B cell (primary cell): ENCODE results near the gene ERC2. TPM values are rescaled to one million over a fixed set of nuclear protein-coding genes. Genes with fewer than 3 reads are reported as not detected.

Source experiments
- ATAC-seq: fragments of 200-7000 bp; cut with Tn5 transposase; one replicate; pipeline ENCODE4 v1.10.0; 2021; ENCODE audit warnings: low read depth, mild to moderate bottlenecking, moderate number of reproducible peaks, moderate library complexity
- CTCF ChIA-PET: fragments of 350-600 bp; sonication (Branson Sonifier 250); formaldehyde crosslinking; loops from one replicate; lab custom pipeline; 2021; ENCODE audit warnings: antibody characterized with exemption, inconsistent platforms; lab: Charles Lee
- POLR2A ChIA-PET: fragments of 350-600 bp; sonication (Branson Sonifier 250); formaldehyde crosslinking; loops from one replicate; lab custom pipeline; 2021; ENCODE audit warnings: antibody characterized with exemption; lab: Charles Lee
- DNase-seq: peaks from one replicate; pipeline ENCODE4 v3.0.0; 2013
- H2AFZ ChIP-seq: 2 replicates; pipeline ENCODE4 v1.6.1; 2012; ENCODE audit warnings: mild to moderate bottlenecking, low read depth, low read length; ENCODE audit not compliant: insufficient read depth, poor library complexity, severe bottlenecking
- H3K27ac ChIP-seq, 2 donors: 1 replicate in 1 of 2; 2 replicates in 1 of 2; pipeline ENCODE4 v1.5.1; 2012 to 2013; ENCODE audit warnings: low read length in 2 of 2, mild to moderate bottlenecking in 2 of 2, moderate library complexity in 1 of 2
- H3K27me3 ChIP-seq, 4 experiments: fragments of 200-600 bp in 1 of 4; sonication (generic) in 1 of 4; replicated peaks in 1 of 4; 1 replicate in 2 of 4; 2 replicates in 2 of 4; pipeline versions ENCODE4 v1.6.1 to v1.7.0; 2013 to 2016; ENCODE audit warnings: low read length in 3 of 4, mild to moderate bottlenecking in 2 of 4, mixed read lengths in 1 of 4, moderate library complexity in 1 of 4; ENCODE audit not compliant: insufficient read depth in 4 of 4, control insufficient read depth in 3 of 4; ENCODE audit errors: control extremely low read depth in 1 of 4
- H3K36me3 ChIP-seq, 2 experiments: replicated peaks in 1 of 2; 1 replicate in 1 of 2; 2 replicates in 1 of 2; pipeline versions ENCODE4 v1.6.1 to v1.7.1; 2013; ENCODE audit warnings: low read length in 1 of 2; ENCODE audit not compliant: insufficient read depth in 2 of 2, control insufficient read depth in 1 of 2; ENCODE audit errors: control extremely low read depth in 1 of 2, extremely low read depth in 1 of 2
- H3K4me1 ChIP-seq, 2 donors: fragments of 200-600 bp in 1 of 2; sonication (generic) in 1 of 2; 1 replicate in 1 of 2; 2 replicates in 1 of 2; pipeline versions ENCODE4 v1.5.1 to v1.6.1; 2013 to 2017; ENCODE audit warnings: low read length in 2 of 2; ENCODE audit not compliant: control insufficient read depth in 2 of 2, insufficient read depth in 2 of 2
- H3K4me2 ChIP-seq: replicated peaks from 2 replicates; pipeline ENCODE3; 2012; ENCODE audit warnings: mild to moderate bottlenecking, low read depth, low read length; ENCODE audit not compliant: poor library complexity, severe bottlenecking
- H3K4me3 ChIP-seq, 5 experiments: fragments of 200-600 bp in 1 of 5; sonication (generic) in 1 of 5; 1 replicate in 3 of 5; 2 replicates in 2 of 5; pipeline versions ENCODE4 v1.5.1 to v1.7.0; 2011 to 2016; ENCODE audit warnings: low read length in 4 of 5, mild to moderate bottlenecking in 4 of 5, low read depth in 2 of 5, control low read depth in 1 of 5, moderate library complexity in 1 of 5; ENCODE audit not compliant: insufficient read depth in 1 of 5; ENCODE audit errors: control extremely low read depth in 1 of 5, extremely low read depth in 1 of 5
- H3K79me2 ChIP-seq: fragments of 200-600 bp; sonication (generic); one replicate; pipeline ENCODE4 v1.6.0; 2016; ENCODE audit warnings: low read length; ENCODE audit not compliant: control insufficient read depth, insufficient read depth
- H3K9ac ChIP-seq: fragments of 200-600 bp; sonication (generic); 2 replicates; pipeline ENCODE4 v1.6.1; 2017; ENCODE audit warnings: mild to moderate bottlenecking, low read length, moderate library complexity
- H3K9me3 ChIP-seq, 3 donors: one replicate each; pipeline versions ENCODE4 v1.6.1 to v1.7.1; 2013; ENCODE audit warnings: low read length in 2 of 3; ENCODE audit not compliant: control insufficient read depth in 2 of 3, insufficient read depth in 1 of 3; ENCODE audit errors: control extremely low read depth in 1 of 3
- H4K20me1 ChIP-seq: 2 replicates; pipeline ENCODE4 v1.6.0; 2012; ENCODE audit warnings: mild to moderate bottlenecking, low read length; ENCODE audit not compliant: insufficient read depth, control insufficient read depth, poor library complexity, severe bottlenecking
- H3K27ac Mint-ChIP-seq: one replicate; pipeline ENCODE4 v1.8.0; 2021; ENCODE audit warnings: mixed read lengths
- H3K27me3 Mint-ChIP-seq: one replicate; pipeline ENCODE4 v1.8.0; 2021; ENCODE audit warnings: mixed read lengths
- H3K4me1 Mint-ChIP-seq: one replicate; pipeline ENCODE4 v1.8.0; 2021; ENCODE audit warnings: mixed read lengths
- H3K4me3 Mint-ChIP-seq: one replicate; pipeline ENCODE4 v1.8.0; 2021; ENCODE audit warnings: mixed read lengths
- H3K9me3 Mint-ChIP-seq: one replicate; pipeline ENCODE4 v1.8.0; 2022; ENCODE audit warnings: mixed read lengths; ENCODE audit not compliant: insufficient read depth
- CTCF ChIP-seq: fragments of 200-600 bp; IDR thresholded peaks from one replicate; pipeline ENCODE4 v1.8.0; 2022; ENCODE audit warnings: antibody characterized with exemption, mild to moderate bottlenecking
- EZH2 ChIP-seq: IDR thresholded peaks from 2 replicates; pipeline ENCODE4 v1.6.1; 2012; ENCODE audit warnings: borderline replicate concordance, low read depth, mild to moderate bottlenecking, moderate library complexity, low read length; ENCODE audit not compliant: insufficient read depth, poor library complexity, severe bottlenecking
- WGBS: methylation state at CpG from one replicate; pipeline ENCODE4 v1.1.5; 2013; ENCODE audit warnings: missing lambda C conversion rate; ENCODE audit not compliant: insufficient coverage; 5-methylcytosine and 5-hydroxymethylcytosine counted together
- intact Hi-C: fragments of 100-400 bp; cut with micrococcal nuclease; formaldehyde crosslinking; loops from one replicate; pipeline ENCODE4 v1.10.0; 2022
- polyA plus RNA-seq: library from polyadenylated mRNA; depleted of rRNA; stranded (reverse); fragments of >200 nt; gene quantifications from 2 replicates; pipeline ENCODE4 v1.2.3, GENCODE V29; 2012
- total RNA-seq, 2 donors: library from RNA; stranded (reverse); fragments of 120-200 nt in 1 of 2; gene quantifications; 1 replicate in 1 of 2; 2 replicates in 1 of 2; pipeline versions ENCODE4 v1.2.3 to v1.2.4, GENCODE V29; 2013 to 2022

The ERC2 gene
- total and polyA plus RNA-seq, 2 donors (not counting 1 experiment from before 2014, with no cell fraction given), result not detected

GRCh38 chr3:56321383-56321782, 146.9 kb downstream of the ERC2 start:
- H3K4me3 Mint-ChIP-seq, result no peak overlapping the region
- POLR2A ChIA-PET, result no interaction called here

GRCh38 chr3:56320883-56321282, 147.4 kb downstream of the ERC2 start:
- Histone ChIP-seq H3K9me3 (no peaks in the 10 kb centered on the region), H3K4me1 (peaks cover 20 to 28% of the 10 kb centered on the region in 2 donors), H3K36me3 (no peaks in the 10 kb centered on the region), H3K9ac (no peak overlapping the region), H2AFZ (no peak overlapping the region), H3K4me3 (no peak overlapping the region), H3K27ac (no peak overlapping the region), H3K27me3 (no peaks in the 10 kb centered on the region), H3K79me2 (no peaks in the 10 kb centered on the region), H4K20me1 (no peaks in the 10 kb centered on the region), H3K4me2 (no peak overlapping the region)
- Mint-ChIP-seq H3K27ac (no peak overlapping the region), H3K4me3 (peak overlapping the region; percentile 17), H3K9me3 (no peaks in the 10 kb centered on the region), H3K4me1 (peaks cover 36% of the 10 kb centered on the region), H3K27me3 (no peaks in the 10 kb centered on the region)
- DNase-seq (peak; percentile 11), ATAC-seq (no peak)
- POLR2A ChIA-PET, result no interaction called here
- no peak for TF ChIP-seq EZH2
- no peak for TF ChIP-seq CTCF
- intact Hi-C loops, result no loop called here
- 50% methylated on average over 1 of the region's 5 CpGs for WGBS
- CTCF ChIA-PET, result no interaction called here

More at GRCh38 chr3:56321383-56321782, 146.9 kb downstream of the ERC2 start:
- Histone ChIP-seq H3K27me3 (no peaks in the 10 kb centered on the region), H3K79me2 (no peaks in the 10 kb centered on the region), H3K27ac (peak overlapping the region in 1 of 2 donors; percentile 14), H3K36me3 (no peaks in the 10 kb centered on the region), H3K9ac (peak overlapping the region; percentile 18), H3K4me3 (no peak overlapping the region), H3K4me1 (peaks cover 20 to 28% of the 10 kb centered on the region in 2 donors), H3K9me3 (no peaks in the 10 kb centered on the region), H4K20me1 (no peaks in the 10 kb centered on the region), H3K4me2 (peak overlapping the region; percentile 21), H2AFZ (no peak overlapping the region)
- intact Hi-C loops, result no loop called here
- TF ChIP-seq CTCF (no peak), EZH2 (no peak)
- Mint-ChIP-seq H3K27ac (no peak overlapping the region), H3K4me1 (peaks cover 36% of the 10 kb centered on the region), H3K27me3 (no peaks in the 10 kb centered on the region), H3K9me3 (no peaks in the 10 kb centered on the region)
- ATAC-seq, result no peak
- no CpG with 5 or more reads among the region's 1 CpG for WGBS
- peak; percentile 6 for DNase-seq
- CTCF ChIA-PET, result no interaction called here
